K562 (cell line): ENCODE results near the gene PTK7. TPM values are rescaled to one million over a fixed set of nuclear protein-coding genes. Genes with fewer than 3 reads are reported as not detected.

Experiments
- ETV5 ChIP-seq: sonication (generic); formaldehyde crosslinking; IDR thresholded peaks from 2 replicates; pipeline ENCODE4 v1.4.0; 2020; ENCODE audit warnings: low read depth, mild to moderate bottlenecking, missing genetic modification reagents
- KDM5B ChIP-seq: fragments of 200-600 bp; sonication (generic); IDR thresholded peaks from 2 replicates; pipeline ENCODE4 v1.6.1; 2012; ENCODE audit warnings: low read depth, mild to moderate bottlenecking, moderate library complexity, low read length, control low read depth, inconsistent platforms; ENCODE audit not compliant: insufficient replicate concordance
- SMAD2 ChIP-seq: fragments of 150-350 bp; IDR thresholded peaks from 2 replicates; pipeline ENCODE4 v1.6.1; 2014; ENCODE audit warnings: low read depth, mild to moderate bottlenecking, low read length
- ZNF347 ChIP-seq: fragments of 450-650 bp; formaldehyde crosslinking; IDR thresholded peaks from 2 replicates; pipeline ENCODE4 v1.4.0; 2020; ENCODE audit warnings: low read depth, mild to moderate bottlenecking, moderate library complexity
- polyA plus RNA-seq, 8 experiments: library from polyadenylated mRNA; depleted of rRNA in 4 of 8; stranded (reverse) in 5 of 8; unstranded in 3 of 8; fragments of >200 nt; fragmentation: Nextera tagmentation in 2 of 8; fragmentation: Illumina TruSeq in 1 of 8; extraction: Ambion mirVana in 2 of 8; extraction: Trizol in 1 of 8; gene quantifications; 2 replicates each; pipeline versions ENCODE4 v1.2.1 to v1.2.3, GENCODE V29; 2011 to 2014; ENCODE audit warnings: inconsistent platforms in 1 of 8, missing spikeins in 1 of 8
- total RNA-seq, 7 experiments: library from RNA; depleted of rRNA in 6 of 7; stranded (reverse); fragments of >200 nt in 6 of 7; fragmentation: Illumina TruSeq in 2 of 7; extraction: Trizol in 2 of 7; gene quantifications; 2 replicates each; pipeline versions ENCODE4 v1.2.1 to v1.2.3, GENCODE V29; 2011 to 2021; ENCODE audit warnings: low replicate concordance in 1 of 7
- TF ChIP-seq, protein P1 (sequence below), 2 experiments: fragments of 450-650 bp in 1 of 2; sonication (generic) in 1 of 2; formaldehyde crosslinking in 1 of 2; IDR thresholded peaks; 2 replicates each; pipeline versions ENCODE4 v1.7.1 to v1.9.0; 2016 to 2022; ENCODE audit warnings: inconsistent platforms in 1 of 2, mild to moderate bottlenecking in 1 of 2, missing genetic modification reagents in 1 of 2
- TF ChIP-seq, protein P2 (sequence below): fragments of 450-650 bp; IDR thresholded peaks from 2 replicates; pipeline ENCODE4 v1.6.1; 2016; ENCODE audit warnings: mild to moderate bottlenecking, moderate library complexity

The PTK7 gene
- total and polyA plus RNA-seq, 9 of the 15 experiments (the other 6 are each of a cell fraction or from before 2014, with no cell fraction given): 0.20 to 6.8 (median 4.2) TPM

DNA sequence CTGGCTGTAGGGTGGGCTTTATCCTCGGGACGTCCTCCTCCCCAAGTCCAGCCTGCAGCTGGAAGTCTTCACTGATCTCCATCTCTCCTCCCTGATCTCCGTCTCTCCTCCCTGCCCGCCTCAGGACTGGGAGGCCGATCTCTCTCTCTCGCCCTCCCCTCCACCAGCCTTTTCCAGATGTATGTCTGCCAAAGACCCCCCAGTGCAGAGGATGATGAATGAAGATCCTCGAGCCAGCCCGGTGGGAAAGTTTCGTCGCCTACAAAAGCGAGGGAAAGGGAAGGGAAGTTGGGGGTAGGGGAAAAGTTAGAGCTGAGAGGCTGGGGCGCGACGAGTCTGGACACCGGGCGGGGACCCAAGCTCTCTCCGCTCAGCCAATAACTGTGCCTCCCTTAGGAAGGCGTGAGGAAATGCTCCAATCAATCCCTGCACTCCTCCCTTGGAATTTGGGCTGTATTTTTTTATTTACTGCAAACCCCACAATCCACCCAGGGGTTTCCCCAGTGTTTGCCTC lies 94.4 kb downstream of the PTK7 start (continued):
- TF ChIP-seq, protein P1, sequence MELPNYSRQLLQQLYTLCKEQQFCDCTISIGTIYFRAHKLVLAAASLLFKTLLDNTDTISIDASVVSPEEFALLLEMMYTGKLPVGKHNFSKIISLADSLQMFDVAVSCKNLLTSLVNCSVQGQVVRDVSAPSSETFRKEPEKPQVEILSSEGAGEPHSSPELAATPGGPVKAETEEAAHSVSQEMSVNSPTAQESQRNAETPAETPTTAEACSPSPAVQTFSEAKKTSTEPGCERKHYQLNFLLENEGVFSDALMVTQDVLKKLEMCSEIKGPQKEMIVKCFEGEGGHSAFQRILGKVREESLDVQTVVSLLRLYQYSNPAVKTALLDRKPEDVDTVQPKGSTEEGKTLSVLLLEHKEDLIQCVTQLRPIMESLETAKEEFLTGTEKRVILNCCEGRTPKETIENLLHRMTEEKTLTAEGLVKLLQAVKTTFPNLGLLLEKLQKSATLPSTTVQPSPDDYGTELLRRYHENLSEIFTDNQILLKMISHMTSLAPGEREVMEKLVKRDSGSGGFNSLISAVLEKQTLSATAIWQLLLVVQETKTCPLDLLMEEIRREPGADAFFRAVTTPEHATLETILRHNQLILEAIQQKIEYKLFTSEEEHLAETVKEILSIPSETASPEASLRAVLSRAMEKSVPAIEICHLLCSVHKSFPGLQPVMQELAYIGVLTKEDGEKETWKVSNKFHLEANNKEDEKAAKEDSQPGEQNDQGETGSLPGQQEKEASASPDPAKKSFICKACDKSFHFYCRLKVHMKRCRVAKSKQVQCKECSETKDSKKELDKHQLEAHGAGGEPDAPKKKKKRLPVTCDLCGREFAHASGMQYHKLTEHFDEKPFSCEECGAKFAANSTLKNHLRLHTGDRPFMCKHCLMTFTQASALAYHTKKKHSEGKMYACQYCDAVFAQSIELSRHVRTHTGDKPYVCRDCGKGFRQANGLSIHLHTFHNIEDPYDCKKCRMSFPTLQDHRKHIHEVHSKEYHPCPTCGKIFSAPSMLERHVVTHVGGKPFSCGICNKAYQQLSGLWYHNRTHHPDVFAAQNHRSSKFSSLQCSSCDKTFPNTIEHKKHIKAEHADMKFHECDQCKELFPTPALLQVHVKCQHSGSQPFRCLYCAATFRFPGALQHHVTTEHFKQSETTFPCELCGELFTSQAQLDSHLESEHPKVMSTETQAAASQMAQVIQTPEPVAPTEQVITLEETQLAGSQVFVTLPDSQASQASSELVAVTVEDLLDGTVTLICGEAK (IDR thresholded peaks at IDR 0.05): peak; percentile 57; the same call in 1 of the 2 replicates
- TF ChIP-seq, protein P1 (CRISPR knock-in tag; IDR thresholded peaks at IDR 0.05): no peak
- TF ChIP-seq ZNF347: no peak
- TF ChIP-seq SMAD2: 0 out of 2 replicates have a peak, but pooled peaks have one; percentile 73
- TF ChIP-seq, protein P2, sequence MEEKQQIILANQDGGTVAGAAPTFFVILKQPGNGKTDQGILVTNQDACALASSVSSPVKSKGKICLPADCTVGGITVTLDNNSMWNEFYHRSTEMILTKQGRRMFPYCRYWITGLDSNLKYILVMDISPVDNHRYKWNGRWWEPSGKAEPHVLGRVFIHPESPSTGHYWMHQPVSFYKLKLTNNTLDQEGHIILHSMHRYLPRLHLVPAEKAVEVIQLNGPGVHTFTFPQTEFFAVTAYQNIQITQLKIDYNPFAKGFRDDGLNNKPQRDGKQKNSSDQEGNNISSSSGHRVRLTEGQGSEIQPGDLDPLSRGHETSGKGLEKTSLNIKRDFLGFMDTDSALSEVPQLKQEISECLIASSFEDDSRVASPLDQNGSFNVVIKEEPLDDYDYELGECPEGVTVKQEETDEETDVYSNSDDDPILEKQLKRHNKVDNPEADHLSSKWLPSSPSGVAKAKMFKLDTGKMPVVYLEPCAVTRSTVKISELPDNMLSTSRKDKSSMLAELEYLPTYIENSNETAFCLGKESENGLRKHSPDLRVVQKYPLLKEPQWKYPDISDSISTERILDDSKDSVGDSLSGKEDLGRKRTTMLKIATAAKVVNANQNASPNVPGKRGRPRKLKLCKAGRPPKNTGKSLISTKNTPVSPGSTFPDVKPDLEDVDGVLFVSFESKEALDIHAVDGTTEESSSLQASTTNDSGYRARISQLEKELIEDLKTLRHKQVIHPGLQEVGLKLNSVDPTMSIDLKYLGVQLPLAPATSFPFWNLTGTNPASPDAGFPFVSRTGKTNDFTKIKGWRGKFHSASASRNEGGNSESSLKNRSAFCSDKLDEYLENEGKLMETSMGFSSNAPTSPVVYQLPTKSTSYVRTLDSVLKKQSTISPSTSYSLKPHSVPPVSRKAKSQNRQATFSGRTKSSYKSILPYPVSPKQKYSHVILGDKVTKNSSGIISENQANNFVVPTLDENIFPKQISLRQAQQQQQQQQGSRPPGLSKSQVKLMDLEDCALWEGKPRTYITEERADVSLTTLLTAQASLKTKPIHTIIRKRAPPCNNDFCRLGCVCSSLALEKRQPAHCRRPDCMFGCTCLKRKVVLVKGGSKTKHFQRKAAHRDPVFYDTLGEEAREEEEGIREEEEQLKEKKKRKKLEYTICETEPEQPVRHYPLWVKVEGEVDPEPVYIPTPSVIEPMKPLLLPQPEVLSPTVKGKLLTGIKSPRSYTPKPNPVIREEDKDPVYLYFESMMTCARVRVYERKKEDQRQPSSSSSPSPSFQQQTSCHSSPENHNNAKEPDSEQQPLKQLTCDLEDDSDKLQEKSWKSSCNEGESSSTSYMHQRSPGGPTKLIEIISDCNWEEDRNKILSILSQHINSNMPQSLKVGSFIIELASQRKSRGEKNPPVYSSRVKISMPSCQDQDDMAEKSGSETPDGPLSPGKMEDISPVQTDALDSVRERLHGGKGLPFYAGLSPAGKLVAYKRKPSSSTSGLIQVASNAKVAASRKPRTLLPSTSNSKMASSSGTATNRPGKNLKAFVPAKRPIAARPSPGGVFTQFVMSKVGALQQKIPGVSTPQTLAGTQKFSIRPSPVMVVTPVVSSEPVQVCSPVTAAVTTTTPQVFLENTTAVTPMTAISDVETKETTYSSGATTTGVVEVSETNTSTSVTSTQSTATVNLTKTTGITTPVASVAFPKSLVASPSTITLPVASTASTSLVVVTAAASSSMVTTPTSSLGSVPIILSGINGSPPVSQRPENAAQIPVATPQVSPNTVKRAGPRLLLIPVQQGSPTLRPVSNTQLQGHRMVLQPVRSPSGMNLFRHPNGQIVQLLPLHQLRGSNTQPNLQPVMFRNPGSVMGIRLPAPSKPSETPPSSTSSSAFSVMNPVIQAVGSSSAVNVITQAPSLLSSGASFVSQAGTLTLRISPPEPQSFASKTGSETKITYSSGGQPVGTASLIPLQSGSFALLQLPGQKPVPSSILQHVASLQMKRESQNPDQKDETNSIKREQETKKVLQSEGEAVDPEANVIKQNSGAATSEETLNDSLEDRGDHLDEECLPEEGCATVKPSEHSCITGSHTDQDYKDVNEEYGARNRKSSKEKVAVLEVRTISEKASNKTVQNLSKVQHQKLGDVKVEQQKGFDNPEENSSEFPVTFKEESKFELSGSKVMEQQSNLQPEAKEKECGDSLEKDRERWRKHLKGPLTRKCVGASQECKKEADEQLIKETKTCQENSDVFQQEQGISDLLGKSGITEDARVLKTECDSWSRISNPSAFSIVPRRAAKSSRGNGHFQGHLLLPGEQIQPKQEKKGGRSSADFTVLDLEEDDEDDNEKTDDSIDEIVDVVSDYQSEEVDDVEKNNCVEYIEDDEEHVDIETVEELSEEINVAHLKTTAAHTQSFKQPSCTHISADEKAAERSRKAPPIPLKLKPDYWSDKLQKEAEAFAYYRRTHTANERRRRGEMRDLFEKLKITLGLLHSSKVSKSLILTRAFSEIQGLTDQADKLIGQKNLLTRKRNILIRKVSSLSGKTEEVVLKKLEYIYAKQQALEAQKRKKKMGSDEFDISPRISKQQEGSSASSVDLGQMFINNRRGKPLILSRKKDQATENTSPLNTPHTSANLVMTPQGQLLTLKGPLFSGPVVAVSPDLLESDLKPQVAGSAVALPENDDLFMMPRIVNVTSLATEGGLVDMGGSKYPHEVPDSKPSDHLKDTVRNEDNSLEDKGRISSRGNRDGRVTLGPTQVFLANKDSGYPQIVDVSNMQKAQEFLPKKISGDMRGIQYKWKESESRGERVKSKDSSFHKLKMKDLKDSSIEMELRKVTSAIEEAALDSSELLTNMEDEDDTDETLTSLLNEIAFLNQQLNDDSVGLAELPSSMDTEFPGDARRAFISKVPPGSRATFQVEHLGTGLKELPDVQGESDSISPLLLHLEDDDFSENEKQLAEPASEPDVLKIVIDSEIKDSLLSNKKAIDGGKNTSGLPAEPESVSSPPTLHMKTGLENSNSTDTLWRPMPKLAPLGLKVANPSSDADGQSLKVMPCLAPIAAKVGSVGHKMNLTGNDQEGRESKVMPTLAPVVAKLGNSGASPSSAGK: no peak; the same call in 1 of the 2 replicates
- peak; percentile 30 for TF ChIP-seq KDM5B
- TF ChIP-seq ETV5: 0 out of 2 replicates have a peak, but pooled peaks have one; percentile 11
